Neuron (in vitro differentiated cells): Measurements from ENCODE around the gene LRP8.

Experiments used
- H2AFZ ChIP-seq: one replicate; pipeline ENCODE4 v1.6.1; 2013; ENCODE audit warnings: low read depth, mild to moderate bottlenecking, inconsistent platforms, low read length, moderate library complexity
- H3K27me3 ChIP-seq: one replicate; pipeline ENCODE4 v1.6.1; 2013; ENCODE audit warnings: low read length; ENCODE audit not compliant: insufficient read depth
- H3K36me3 ChIP-seq: one replicate; pipeline ENCODE4 v1.6.1; 2013; ENCODE audit warnings: low read length; ENCODE audit not compliant: insufficient read depth
- H3K4me1 ChIP-seq: one replicate; pipeline ENCODE4 v1.6.1; 2013; ENCODE audit warnings: low read length; ENCODE audit not compliant: insufficient read depth
- H3K4me3 ChIP-seq: 2 replicates; pipeline ENCODE4 v1.5.1; 2013; ENCODE audit warnings: mild to moderate bottlenecking, low read length, moderate library complexity
- H3K9me3 ChIP-seq: one replicate; pipeline ENCODE4 v1.6.1; 2013; ENCODE audit warnings: low read length

Gene LRP8

GRCh38 chr1:53368314-53369033 lies 40.6 kb upstream of the LRP8 start:
- H3K4me1 ChIP-seq = no peaks in the 10 kb centered on the region
- H2AFZ ChIP-seq = no peak overlapping the region
- no peaks in the 10 kb centered on the region for H3K36me3 ChIP-seq
- H3K9me3 ChIP-seq = no peaks in the 10 kb centered on the region
- peaks cover 13% of the 10 kb centered on the region for H3K27me3 ChIP-seq
- no peak overlapping the region for H3K4me3 ChIP-seq

- Histone ChIP-seq H3K27me3 (peaks cover 11% of the 10 kb centered on the region), H3K4me3 (no peak overlapping the region), H3K4me1 (no peaks in the 10 kb centered on the region), H2AFZ (no peak overlapping the region), H3K36me3 (no peaks in the 10 kb centered on the region), H3K9me3 (no peaks in the 10 kb centered on the region)
These were observed 39.8 kb upstream of the LRP8 start for GRCh38 chr1:53367503-53368313.

GRCh38 chr1:53366901-53367502 lies 39.1 kb upstream of the LRP8 start:
- Histone ChIP-seq H3K27me3 (peaks cover 7% of the 10 kb centered on the region), H2AFZ (no peak overlapping the region), H3K4me3 (no peak overlapping the region), H3K9me3 (no peaks in the 10 kb centered on the region), H3K36me3 (no peaks in the 10 kb centered on the region), H3K4me1 (no peaks in the 10 kb centered on the region)

GRCh38 chr1:53365437-53366063 lies 37.7 kb upstream of the LRP8 start:
- H3K27me3 ChIP-seq = peaks cover 3% of the 10 kb centered on the region
- no peaks in the 10 kb centered on the region for H3K36me3 ChIP-seq
- no peaks in the 10 kb centered on the region for H3K4me1 ChIP-seq
- H3K4me3 ChIP-seq = no peak overlapping the region
- H2AFZ ChIP-seq = no peak overlapping the region
- H3K9me3 ChIP-seq = no peaks in the 10 kb centered on the region

- no peak overlapping the region for H2AFZ ChIP-seq
- no peak overlapping the region for H3K4me3 ChIP-seq
- no peaks in the 10 kb centered on the region for H3K36me3 ChIP-seq
- no peaks in the 10 kb centered on the region for H3K9me3 ChIP-seq
- H3K27me3 ChIP-seq = peaks cover 3% of the 10 kb centered on the region
- H3K4me1 ChIP-seq = no peaks in the 10 kb centered on the region
These were observed 35.2 kb upstream of the LRP8 start for GRCh38 chr1:53362851-53363642.

- Histone ChIP-seq H3K27me3 (peaks cover 3% of the 10 kb centered on the region), H3K4me1 (no peaks in the 10 kb centered on the region), H3K4me3 (no peak overlapping the region), H3K9me3 (peaks cover 2% of the 10 kb centered on the region), H3K36me3 (no peaks in the 10 kb centered on the region), H2AFZ (no peak overlapping the region)
These were observed 34.4 kb upstream of the LRP8 start for GRCh38 chr1:53362270-53362669.

- Histone ChIP-seq H3K4me3 (no peak overlapping the region), H2AFZ (no peak overlapping the region), H3K36me3 (no peaks in the 10 kb centered on the region), H3K27me3 (peaks cover 3% of the 10 kb centered on the region), H3K4me1 (no peaks in the 10 kb centered on the region), H3K9me3 (peaks cover 2% of the 10 kb centered on the region)
These were observed 33.7 kb upstream of the LRP8 start for GRCh38 chr1:53361541-53361961.

GRCh38 chr1:53359934-53360276 lies 32.0 kb upstream of the LRP8 start:
- no peaks in the 10 kb centered on the region for H3K4me1 ChIP-seq
- H3K9me3 ChIP-seq = peaks cover 2% of the 10 kb centered on the region

GRCh38 chr1:53359225-53359933 lies 31.5 kb upstream of the LRP8 start:
- no peaks in the 10 kb centered on the region for H3K4me1 ChIP-seq
- H3K27me3 ChIP-seq = no peaks in the 10 kb centered on the region
- H3K4me3 ChIP-seq = no peak overlapping the region
- no peaks in the 10 kb centered on the region for H3K36me3 ChIP-seq
- H2AFZ ChIP-seq = no peak overlapping the region
- H3K9me3 ChIP-seq = peaks cover 2% of the 10 kb centered on the region

More at GRCh38 chr1:53359934-53360276, 32.0 kb upstream of the LRP8 start:
- Histone ChIP-seq H3K27me3 (no peaks in the 10 kb centered on the region), H3K4me3 (no peak overlapping the region), H3K36me3 (no peaks in the 10 kb centered on the region), H2AFZ (no peak overlapping the region)

GRCh38 chr1:53356637-53357036 lies 28.8 kb upstream of the LRP8 start:
- Histone ChIP-seq H2AFZ (no peak overlapping the region), H3K36me3 (no peaks in the 10 kb centered on the region), H3K4me3 (no peak overlapping the region), H3K4me1 (no peaks in the 10 kb centered on the region), H3K27me3 (no peaks in the 10 kb centered on the region), H3K9me3 (peaks cover 2% of the 10 kb centered on the region)

GRCh38 chr1:53354119-53354518 lies 26.2 kb upstream of the LRP8 start:
- H2AFZ ChIP-seq = no peak overlapping the region
- no peaks in the 10 kb centered on the region for H3K4me1 ChIP-seq

GRCh38 chr1:53352561-53352960 lies 24.7 kb upstream of the LRP8 start:
- no peaks in the 10 kb centered on the region for H3K27me3 ChIP-seq
- H2AFZ ChIP-seq = no peak overlapping the region
- H3K9me3 ChIP-seq = no peaks in the 10 kb centered on the region
- no peaks in the 10 kb centered on the region for H3K36me3 ChIP-seq
- H3K4me3 ChIP-seq = no peak overlapping the region
- no peaks in the 10 kb centered on the region for H3K4me1 ChIP-seq

More at GRCh38 chr1:53354119-53354518, 26.2 kb upstream of the LRP8 start:
- no peak overlapping the region for H3K4me3 ChIP-seq
- peaks cover 2% of the 10 kb centered on the region for H3K9me3 ChIP-seq
- no peaks in the 10 kb centered on the region for H3K27me3 ChIP-seq
- H3K36me3 ChIP-seq = no peaks in the 10 kb centered on the region
